HepG2 (cell line): ENCODE measurements around the gene SIGLEC1. TPM values are rescaled to one million over a fixed set of nuclear protein-coding genes. Genes with fewer than 3 reads are reported as not detected.

Experiments
- CENPX ChIP-seq: sonication (generic); formaldehyde crosslinking; IDR thresholded peaks from 2 replicates; pipeline ENCODE4 v1.9.0; 2021; ENCODE audit warnings: mild to moderate bottlenecking, missing genetic modification reagents, moderate library complexity
- FOXA3 ChIP-seq: IDR thresholded peaks from 2 replicates; pipeline ENCODE4 v1.6.1; 2016; ENCODE audit warnings: missing genetic modification reagents, missing compliant biosample characterization
- HNF1A ChIP-seq, 2 experiments: sonication (generic) in 1 of 2; formaldehyde crosslinking in 1 of 2; IDR thresholded peaks; 2 replicates each; pipeline versions ENCODE4 v1.4.0 to v1.6.1; 2016 to 2020; ENCODE audit warnings: borderline replicate concordance in 1 of 2, low read depth in 1 of 2, mild to moderate bottlenecking in 1 of 2, missing genetic modification reagents in 1 of 2
- HNF4A ChIP-seq: sonication (generic); formaldehyde crosslinking; IDR thresholded peaks from 2 replicates; pipeline ENCODE4 v1.4.0; 2020; ENCODE audit warnings: missing genetic modification reagents
- IKZF1 ChIP-seq: fragments of 450-650 bp; IDR thresholded peaks from 2 replicates; pipeline ENCODE4 v1.7.1; 2016
- MTF2 ChIP-seq: sonication (generic); formaldehyde crosslinking; IDR thresholded peaks from 2 replicates; pipeline ENCODE4 v1.5.0; 2020; ENCODE audit warnings: missing genetic modification reagents, borderline replicate concordance
- STAT5B ChIP-seq: sonication (generic); formaldehyde crosslinking; IDR thresholded peaks from 2 replicates; pipeline ENCODE4 v1.4.0; 2020; ENCODE audit warnings: missing genetic modification reagents
- ZFP62 ChIP-seq: sonication (generic); formaldehyde crosslinking; IDR thresholded peaks from 2 replicates; pipeline ENCODE4 v1.4.0; 2020; ENCODE audit warnings: missing genetic modification reagents
- ZNF143 ChIP-seq: sonication (generic); formaldehyde crosslinking; IDR thresholded peaks from 2 replicates; pipeline ENCODE4 v1.4.0; 2020; ENCODE audit warnings: missing genetic modification reagents
- ZNF280B ChIP-seq: sonication (generic); formaldehyde crosslinking; IDR thresholded peaks from 2 replicates; pipeline ENCODE4 v1.5.0; 2020; ENCODE audit warnings: missing genetic modification reagents, mild to moderate bottlenecking, borderline replicate concordance
- ZNF329 ChIP-seq: sonication (generic); formaldehyde crosslinking; IDR thresholded peaks from 2 replicates; pipeline ENCODE4 v1.9.0; 2021; ENCODE audit warnings: low read depth, mild to moderate bottlenecking, missing genetic modification reagents
- polyA plus RNA-seq, 8 experiments: library from polyadenylated mRNA; depleted of rRNA in 3 of 8; stranded (reverse) in 7 of 8; unstranded in 1 of 8; fragments of >200 nt; fragmentation: Illumina TruSeq in 4 of 8; extraction: Trizol in 4 of 8; gene quantifications; 2 replicates each; pipeline versions ENCODE4 v1.2.1 to v1.2.3, GENCODE V29; 2011 to 2016; ENCODE audit warnings: low read depth in 4 of 8, missing spikeins in 1 of 8, mixed read lengths in 1 of 8; ENCODE audit not compliant: insufficient read depth in 1 of 8
- total RNA-seq, 5 experiments: library from RNA; depleted of rRNA; stranded (reverse); fragments of >200 nt; fragmentation: Illumina TruSeq; extraction: Trizol; gene quantifications; 2 replicates each; pipeline ENCODE4 v1.2.3, GENCODE V29; 2016; ENCODE audit warnings: low read depth in 1 of 5
- TF ChIP-seq, protein P1 (sequence below): sonication (generic); formaldehyde crosslinking; IDR thresholded peaks from 2 replicates; pipeline ENCODE4 v1.4.0; 2020; ENCODE audit warnings: missing genetic modification reagents

The SIGLEC1 gene
- total and polyA plus RNA-seq, 2 of the 13 experiments (the other 11 are each of a cell fraction or from before 2014, with no cell fraction given), result 0.01 TPM; not detected in 1

DNA sequence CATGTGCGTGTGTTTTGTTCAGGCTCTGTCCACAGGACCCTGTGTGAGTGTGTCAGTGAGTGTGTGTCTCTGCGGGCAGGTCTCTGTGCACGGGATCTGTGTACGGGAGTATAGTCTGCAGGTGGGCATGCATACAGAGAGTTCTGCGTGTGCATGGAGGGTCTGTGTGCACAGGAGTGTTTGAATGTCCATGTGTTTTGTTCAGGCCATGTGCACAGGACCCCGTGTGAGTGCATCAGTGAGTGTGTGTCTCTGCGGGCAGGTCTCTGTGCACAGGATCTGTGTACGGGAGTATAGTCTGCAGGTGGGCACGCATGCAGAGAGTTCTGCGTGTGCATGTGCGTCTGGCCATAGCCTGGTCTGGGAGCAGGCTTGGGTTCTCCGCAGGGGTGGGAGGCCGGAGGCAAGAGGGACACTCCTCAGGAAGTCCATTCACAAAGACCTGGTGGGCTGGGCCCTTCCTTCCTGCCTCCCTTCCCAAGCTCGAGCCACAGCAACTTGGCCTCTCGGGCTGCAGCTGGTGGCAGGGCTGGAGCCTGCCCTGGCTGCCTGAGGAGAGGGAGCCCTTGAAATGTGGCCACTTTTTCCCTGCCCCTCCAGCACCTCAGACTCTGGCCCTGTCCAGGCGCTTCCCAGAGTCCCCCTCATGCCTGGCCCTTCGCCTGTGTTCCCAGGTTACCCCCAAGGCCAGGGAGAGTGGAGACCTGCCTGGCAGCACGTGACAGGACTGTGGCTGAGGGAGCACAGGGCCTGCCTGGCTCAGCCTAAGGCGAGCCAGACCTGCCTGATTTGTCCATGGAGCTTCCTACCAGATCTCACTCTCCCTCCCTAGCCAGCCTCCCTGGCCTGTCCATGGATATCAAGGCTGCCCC is 26.9 kb upstream of the SIGLEC1 start (continued):
- TF ChIP-seq CENPX (no peak), IKZF1 (no peak), STAT5B (0 out of 2 replicates have a peak, but pooled peaks have one; percentile 27), MTF2 (no peak), HNF1A (IDR thresholded peaks at IDR 0.05; ENCODE audit: low read depth) (no peak), HNF1A (CRISPR knock-in tag; IDR thresholded peaks at IDR 0.05; ENCODE audit: borderline replicate concordance) (no peak), ZNF329 (CRISPR knock-in tag) (no peak), ZNF280B (no peak; the same call in 1 of the 2 replicates), HNF4A (CRISPR knock-in tag) (no peak), ZFP62 (no peak), FOXA3 (no peak), ZNF143 (peak; percentile 62)
- TF ChIP-seq, protein P1, sequence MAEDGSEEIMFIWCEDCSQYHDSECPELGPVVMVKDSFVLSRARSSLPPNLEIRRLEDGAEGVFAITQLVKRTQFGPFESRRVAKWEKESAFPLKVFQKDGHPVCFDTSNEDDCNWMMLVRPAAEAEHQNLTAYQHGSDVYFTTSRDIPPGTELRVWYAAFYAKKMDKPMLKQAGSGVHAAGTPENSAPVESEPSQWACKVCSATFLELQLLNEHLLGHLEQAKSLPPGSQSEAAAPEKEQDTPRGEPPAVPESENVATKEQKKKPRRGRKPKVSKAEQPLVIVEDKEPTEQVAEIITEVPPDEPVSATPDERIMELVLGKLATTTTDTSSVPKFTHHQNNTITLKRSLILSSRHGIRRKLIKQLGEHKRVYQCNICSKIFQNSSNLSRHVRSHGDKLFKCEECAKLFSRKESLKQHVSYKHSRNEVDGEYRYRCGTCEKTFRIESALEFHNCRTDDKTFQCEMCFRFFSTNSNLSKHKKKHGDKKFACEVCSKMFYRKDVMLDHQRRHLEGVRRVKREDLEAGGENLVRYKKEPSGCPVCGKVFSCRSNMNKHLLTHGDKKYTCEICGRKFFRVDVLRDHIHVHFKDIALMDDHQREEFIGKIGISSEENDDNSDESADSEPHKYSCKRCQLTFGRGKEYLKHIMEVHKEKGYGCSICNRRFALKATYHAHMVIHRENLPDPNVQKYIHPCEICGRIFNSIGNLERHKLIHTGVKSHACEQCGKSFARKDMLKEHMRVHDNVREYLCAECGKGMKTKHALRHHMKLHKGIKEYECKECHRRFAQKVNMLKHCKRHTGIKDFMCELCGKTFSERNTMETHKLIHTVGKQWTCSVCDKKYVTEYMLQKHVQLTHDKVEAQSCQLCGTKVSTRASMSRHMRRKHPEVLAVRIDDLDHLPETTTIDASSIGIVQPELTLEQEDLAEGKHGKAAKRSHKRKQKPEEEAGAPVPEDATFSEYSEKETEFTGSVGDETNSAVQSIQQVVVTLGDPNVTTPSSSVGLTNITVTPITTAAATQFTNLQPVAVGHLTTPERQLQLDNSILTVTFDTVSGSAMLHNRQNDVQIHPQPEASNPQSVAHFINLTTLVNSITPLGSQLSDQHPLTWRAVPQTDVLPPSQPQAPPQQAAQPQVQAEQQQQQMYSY (CRISPR knock-in tag), result no peak
